ENCODE data around the gene SLC38A6. TPM values are rescaled to one million over a fixed set of nuclear protein-coding genes. Genes with fewer than 3 reads are reported as not detected.
A peak's percentile ranks its signal among the peaks of the same experiment; 100 is the strongest.

The SLC38A6 gene
- total RNA-seq, 1 experiment from 2014 or later: 9.3 TPM

DNA sequence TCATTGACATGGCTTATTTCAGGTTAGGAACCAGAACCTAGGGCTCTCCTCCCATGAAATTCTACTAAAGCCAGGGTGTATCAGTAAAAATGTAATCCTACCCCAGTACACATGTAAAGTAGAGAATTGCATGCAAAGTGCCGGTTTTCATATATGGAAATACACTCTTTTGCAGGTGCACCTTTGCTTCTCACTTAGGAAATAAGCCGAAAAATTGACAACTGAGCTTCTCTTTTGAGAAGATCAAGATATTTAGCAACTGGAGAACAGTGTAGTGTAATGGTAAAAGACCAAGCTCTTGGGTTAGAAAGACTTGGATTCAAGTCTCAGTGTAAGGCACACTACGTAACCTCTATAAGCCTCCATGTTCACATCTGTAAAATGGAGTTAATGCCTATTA, 82.4 kb downstream of the SLC38A6 start:
- Histone ChIP-seq H3K4me3 (ENCODE audit: low read depth in 2 of 2, low read length in 2 of 2) (no peak overlapping the region), H3K27me3 (ENCODE audit: control insufficient read depth, insufficient read depth, low read length) (no peaks in the 10 kb centered on the region), H3K9me3 (ENCODE audit: control insufficient read depth, insufficient read depth, low read depth, low read length) (no peaks in the 10 kb centered on the region), H3K36me3 (ENCODE audit: control insufficient read depth, insufficient read depth, low read length) (no peaks in the 10 kb centered on the region), H3K4me1 (ENCODE audit: control insufficient read depth, insufficient read depth, low read length) (no peaks in the 10 kb centered on the region), H3K27ac (ENCODE audit: low read length) (no peak overlapping the region)
- no TSS peak for BruUV-seq (replicated peaks)
- ChIA-PET CTCF (interaction anchor here (0.6 kb wide), 1 partner anchor 199 kb away, joined by 6 read pairs; no protein-coding TSS in a partner anchor), POLR2A (no interaction called here)
- DNase-seq (ENCODE audit: low read depth, low spot score) (no peak), ATAC-seq (no peak)
- in situ Hi-C loops (cut with HindIII; ENCODE audit: low pct_unique_long_range_greater_than_20kb, low sequenced_read_pairs) (no loop called here), intact Hi-C loops (cut with micrococcal nuclease; ENCODE audit: unreplicated experiment) (no loop called here)
- no peak for TF ChIP-seq TCF7L2 (IDR thresholded peaks at IDR 0.05; ENCODE audit: low read depth, low read length)
- TF ChIP-seq POLR2AphosphoS5 (IDR thresholded peaks at IDR 0.05; ENCODE audit: low read depth, low read length): no peak
- TF ChIP-seq, protein P1, sequence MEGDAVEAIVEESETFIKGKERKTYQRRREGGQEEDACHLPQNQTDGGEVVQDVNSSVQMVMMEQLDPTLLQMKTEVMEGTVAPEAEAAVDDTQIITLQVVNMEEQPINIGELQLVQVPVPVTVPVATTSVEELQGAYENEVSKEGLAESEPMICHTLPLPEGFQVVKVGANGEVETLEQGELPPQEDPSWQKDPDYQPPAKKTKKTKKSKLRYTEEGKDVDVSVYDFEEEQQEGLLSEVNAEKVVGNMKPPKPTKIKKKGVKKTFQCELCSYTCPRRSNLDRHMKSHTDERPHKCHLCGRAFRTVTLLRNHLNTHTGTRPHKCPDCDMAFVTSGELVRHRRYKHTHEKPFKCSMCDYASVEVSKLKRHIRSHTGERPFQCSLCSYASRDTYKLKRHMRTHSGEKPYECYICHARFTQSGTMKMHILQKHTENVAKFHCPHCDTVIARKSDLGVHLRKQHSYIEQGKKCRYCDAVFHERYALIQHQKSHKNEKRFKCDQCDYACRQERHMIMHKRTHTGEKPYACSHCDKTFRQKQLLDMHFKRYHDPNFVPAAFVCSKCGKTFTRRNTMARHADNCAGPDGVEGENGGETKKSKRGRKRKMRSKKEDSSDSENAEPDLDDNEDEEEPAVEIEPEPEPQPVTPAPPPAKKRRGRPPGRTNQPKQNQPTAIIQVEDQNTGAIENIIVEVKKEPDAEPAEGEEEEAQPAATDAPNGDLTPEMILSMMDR (IDR thresholded peaks at IDR 0.05): no peak
- TF ChIP-seq SIN3A (IDR thresholded peaks at IDR 0.05; ENCODE audit: borderline replicate concordance, insufficient read depth, low read depth, low read length): no peak
- TF ChIP-seq, protein P2, sequence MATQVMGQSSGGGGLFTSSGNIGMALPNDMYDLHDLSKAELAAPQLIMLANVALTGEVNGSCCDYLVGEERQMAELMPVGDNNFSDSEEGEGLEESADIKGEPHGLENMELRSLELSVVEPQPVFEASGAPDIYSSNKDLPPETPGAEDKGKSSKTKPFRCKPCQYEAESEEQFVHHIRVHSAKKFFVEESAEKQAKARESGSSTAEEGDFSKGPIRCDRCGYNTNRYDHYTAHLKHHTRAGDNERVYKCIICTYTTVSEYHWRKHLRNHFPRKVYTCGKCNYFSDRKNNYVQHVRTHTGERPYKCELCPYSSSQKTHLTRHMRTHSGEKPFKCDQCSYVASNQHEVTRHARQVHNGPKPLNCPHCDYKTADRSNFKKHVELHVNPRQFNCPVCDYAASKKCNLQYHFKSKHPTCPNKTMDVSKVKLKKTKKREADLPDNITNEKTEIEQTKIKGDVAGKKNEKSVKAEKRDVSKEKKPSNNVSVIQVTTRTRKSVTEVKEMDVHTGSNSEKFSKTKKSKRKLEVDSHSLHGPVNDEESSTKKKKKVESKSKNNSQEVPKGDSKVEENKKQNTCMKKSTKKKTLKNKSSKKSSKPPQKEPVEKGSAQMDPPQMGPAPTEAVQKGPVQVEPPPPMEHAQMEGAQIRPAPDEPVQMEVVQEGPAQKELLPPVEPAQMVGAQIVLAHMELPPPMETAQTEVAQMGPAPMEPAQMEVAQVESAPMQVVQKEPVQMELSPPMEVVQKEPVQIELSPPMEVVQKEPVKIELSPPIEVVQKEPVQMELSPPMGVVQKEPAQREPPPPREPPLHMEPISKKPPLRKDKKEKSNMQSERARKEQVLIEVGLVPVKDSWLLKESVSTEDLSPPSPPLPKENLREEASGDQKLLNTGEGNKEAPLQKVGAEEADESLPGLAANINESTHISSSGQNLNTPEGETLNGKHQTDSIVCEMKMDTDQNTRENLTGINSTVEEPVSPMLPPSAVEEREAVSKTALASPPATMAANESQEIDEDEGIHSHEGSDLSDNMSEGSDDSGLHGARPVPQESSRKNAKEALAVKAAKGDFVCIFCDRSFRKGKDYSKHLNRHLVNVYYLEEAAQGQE (IDR thresholded peaks at IDR 0.05; ENCODE audit: insufficient read depth in 1 of 2, low read depth in 2 of 2, low read length in 1 of 2): no peak

DNA sequence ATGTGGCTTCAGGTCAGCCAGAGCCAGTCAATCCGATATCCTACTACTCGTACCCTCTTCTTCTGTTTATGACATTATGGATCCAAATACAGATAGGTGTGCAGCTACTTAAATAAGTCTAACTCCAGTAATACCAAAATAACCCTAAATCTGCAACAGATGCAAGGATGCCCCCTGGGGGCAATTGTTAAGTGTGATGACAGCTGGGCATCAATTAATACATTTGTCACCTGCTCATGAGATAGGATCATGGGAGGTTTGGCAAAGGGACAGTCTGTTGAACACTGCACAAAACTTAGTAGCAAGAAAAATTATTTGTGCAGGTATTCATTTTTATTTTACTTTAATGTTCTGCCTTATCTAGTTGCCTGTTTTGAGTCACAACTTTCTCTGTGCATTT, 83.2 kb downstream of the SLC38A6 start:
- DNase-seq (ENCODE audit: low read depth, low spot score) (no peak), ATAC-seq (no peak)
- ChIA-PET CTCF (no interaction called here), POLR2A (no interaction called here)
- H3K27ac ChIP-seq (ENCODE audit: low read length): no peak overlapping the region
- intact Hi-C loops (cut with micrococcal nuclease; ENCODE audit: unreplicated experiment) (no loop called here), in situ Hi-C loops (cut with HindIII; ENCODE audit: low pct_unique_long_range_greater_than_20kb, low sequenced_read_pairs) (no loop called here)
- H3K27me3 ChIP-seq (ENCODE audit: control insufficient read depth, insufficient read depth, low read length): no peaks in the 10 kb centered on the region
- H3K4me3 ChIP-seq (ENCODE audit: low read depth in 2 of 2, low read length in 2 of 2): no peak overlapping the region
- TF ChIP-seq POLR2AphosphoS5 (IDR thresholded peaks at IDR 0.05; ENCODE audit: low read depth, low read length): no peak
- no peak for TF ChIP-seq TCF7L2 (IDR thresholded peaks at IDR 0.05; ENCODE audit: low read depth, low read length)
- TF ChIP-seq, protein P1 (IDR thresholded peaks at IDR 0.05): peak; percentile 15; the same call in 1 of the 2 replicates
- H3K9me3 ChIP-seq (ENCODE audit: control insufficient read depth, insufficient read depth, low read depth, low read length): no peaks in the 10 kb centered on the region
- H3K36me3 ChIP-seq (ENCODE audit: control insufficient read depth, insufficient read depth, low read length): no peaks in the 10 kb centered on the region
- H3K4me1 ChIP-seq (ENCODE audit: control insufficient read depth, insufficient read depth, low read length): no peaks in the 10 kb centered on the region
- BruUV-seq (replicated peaks): no TSS peak

Data from Panc1 (cell line).